Stimulated activated CD8-positive, alpha-beta memory T cell treated with anti-CD3 and anti-CD28 coated beads, Interleukin-2, amount 100 ng/mL, for 48 hours (primary cell): ENCODE data around the gene LRIT3.
"Not testable (repeated sequence)": the region's sequence is repeated elsewhere in the genome, so short reads cannot be mapped to it uniquely, and the experiment has no call there.

Source experiments
- DNase-seq, 2 donors: peaks; one replicate each; pipeline ENCODE4 v3.0.0-alpha.2; 2020; ENCODE audit warnings: low read depth in 2 of 2

Gene LRIT3

GRCh38 chr4:109848501-109848900, 594 bp downstream of the LRIT3 start:
- no peak for DNase-seq

DNA sequence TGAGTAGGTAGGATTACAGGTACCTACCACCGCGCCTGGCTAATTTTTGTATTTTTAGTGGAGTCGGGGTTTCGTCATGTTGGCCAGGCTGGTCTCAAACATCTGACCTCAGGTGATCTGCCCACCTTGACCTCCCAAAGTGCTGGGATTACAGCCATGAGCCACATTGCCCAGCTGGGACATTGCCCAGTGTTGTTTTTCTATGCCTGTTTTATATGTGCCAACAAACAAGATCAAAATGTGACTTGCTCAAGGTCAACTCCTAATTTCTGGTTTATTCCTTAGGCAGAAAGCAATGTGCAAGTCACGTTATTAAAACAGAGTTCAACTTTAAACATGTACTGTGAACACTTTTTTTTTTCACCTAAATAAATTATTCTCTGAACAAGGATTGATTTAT, 2.7 kb downstream of the LRIT3 start:
- DNase-seq: no peak

GRCh38 chr4:109859426-109860300, 11.8 kb downstream of the LRIT3 start:
- DNase-seq: not testable (repeated sequence)

- no peak for DNase-seq
These were observed 13.4 kb downstream of the LRIT3 start for GRCh38 chr4:109861271-109861670.

DNA sequence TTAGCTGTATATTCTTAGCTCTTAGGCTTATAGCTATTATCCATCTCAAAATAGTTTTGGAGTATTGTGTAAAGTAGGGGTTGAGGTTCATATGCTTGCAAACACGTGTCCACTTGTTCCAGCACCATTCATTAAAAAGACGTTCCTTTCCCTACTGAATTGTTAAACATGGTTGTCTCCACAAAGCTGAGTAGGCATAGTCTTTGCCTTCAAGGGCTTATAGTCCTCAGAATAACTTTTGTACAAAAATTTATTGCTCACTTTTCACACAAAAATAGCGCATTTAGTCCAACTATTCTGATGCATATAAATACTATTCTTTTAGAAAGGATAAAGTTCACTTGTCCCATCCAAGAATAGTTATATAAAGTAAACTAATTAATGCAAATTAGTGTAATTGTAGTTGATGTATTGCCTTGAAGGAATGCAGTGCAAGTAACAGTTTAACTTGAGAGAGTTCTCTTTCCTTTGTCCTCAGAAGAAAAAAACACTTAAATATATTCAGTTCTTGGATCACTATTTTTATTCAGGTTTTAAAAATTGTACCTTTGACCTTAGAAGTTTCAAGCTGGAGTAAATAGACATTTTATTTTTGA, 14.1 kb downstream of the LRIT3 start:
- DNase-seq: no peak

- DNase-seq: no peak
These were observed 16.2 kb downstream of the LRIT3 start for GRCh38 chr4:109864134-109864533.

DNA sequence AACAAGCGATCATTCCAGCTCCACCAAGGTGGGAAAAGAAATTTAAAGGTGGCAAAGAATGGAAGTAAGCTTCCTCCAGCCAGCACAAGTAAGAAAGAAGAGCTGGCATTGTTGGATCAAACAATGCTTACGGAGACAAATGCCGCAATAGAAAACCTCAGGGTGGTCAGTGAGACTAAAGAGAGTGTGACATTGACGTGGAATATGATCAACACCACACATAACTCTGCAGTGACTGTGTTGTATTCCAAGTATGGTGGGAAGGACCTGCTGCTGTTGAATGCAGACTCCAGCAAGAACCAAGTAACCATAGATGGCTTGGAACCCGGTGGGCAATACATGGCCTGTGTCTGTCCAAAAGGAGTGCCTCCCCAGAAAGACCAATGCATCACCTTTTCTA, 22.2 kb downstream of the LRIT3 start:
- DNase-seq: no peak

DNA sequence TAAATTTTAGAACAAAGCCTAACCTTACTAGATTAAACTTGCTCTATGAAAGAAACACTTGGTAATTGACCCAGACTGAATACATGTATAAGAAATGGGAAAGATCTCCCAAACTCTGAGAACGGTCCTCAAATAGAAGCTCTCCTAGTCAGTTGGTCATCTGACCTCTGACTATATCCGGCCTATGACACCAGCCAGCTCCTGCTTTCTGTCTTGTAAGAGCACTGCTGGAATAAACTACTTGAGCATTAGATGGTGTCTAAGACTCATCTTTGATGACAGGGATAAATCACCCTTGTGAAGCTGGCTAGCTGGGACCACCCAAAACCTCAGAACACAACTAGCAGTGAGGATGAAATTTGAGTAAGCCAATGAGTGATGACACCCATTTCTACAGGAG, 24.2 kb downstream of the LRIT3 start:
- DNase-seq: no peak

GRCh38 chr4:109872950-109873656, 25.2 kb downstream of the LRIT3 start:
- no peak for DNase-seq

GRCh38 chr4:109873791-109874514, 26.0 kb downstream of the LRIT3 start:
- DNase-seq: no peak

- DNase-seq: no peak
These were observed 27.2 kb downstream of the LRIT3 start for GRCh38 chr4:109875106-109875505.

DNA sequence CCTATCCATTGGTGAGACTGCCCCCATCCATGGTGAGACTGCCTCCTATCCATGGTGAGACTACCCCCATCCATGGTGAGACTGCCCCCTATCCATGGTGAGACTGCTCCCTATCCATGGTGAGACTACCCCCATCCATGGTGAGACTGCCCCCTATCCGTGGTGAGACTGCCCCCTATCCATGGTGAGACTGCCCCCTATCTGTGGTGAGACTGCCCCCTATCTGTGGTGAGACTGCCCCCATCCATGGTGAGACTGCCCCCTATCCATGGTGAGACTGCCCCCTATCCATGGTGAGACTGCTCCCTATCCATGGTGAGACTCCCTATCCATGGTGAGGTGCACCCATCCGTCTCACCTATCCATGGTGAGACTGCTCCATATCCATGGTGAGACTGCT, 27.6 kb downstream of the LRIT3 start:
- DNase-seq: not testable (repeated sequence)

DNA sequence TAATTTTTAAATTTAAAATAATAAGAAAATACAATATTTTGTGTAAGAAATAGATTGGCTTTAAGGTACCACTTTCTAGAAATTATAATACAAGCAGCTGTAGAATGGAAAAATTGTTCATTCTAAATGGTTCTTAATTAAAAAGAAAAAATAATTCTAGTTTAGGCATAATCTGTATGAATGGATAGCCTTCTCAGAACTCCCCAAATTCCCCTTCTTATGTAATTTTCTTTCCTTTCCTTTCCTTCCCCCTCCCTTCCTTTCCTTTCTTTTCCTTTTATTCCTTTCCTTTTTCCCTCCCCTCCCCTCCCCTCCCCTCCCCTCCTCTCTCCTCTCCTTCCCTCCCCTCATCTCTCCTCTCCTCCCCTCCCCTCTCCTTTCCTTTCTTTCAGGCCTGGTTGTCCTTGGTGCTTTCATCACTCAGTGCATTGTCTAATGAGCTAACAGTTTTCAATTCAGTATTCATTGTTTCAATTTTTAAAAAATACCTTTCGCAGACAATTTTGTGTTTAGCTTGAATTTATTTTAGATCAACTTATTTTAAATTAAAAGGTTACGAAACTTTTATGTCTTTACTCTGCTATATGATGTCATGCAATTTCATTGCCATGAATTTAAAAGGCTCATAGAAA, 28.8 kb downstream of the LRIT3 start:
- DNase-seq: no peak

- no peak for DNase-seq
These were observed 29.5 kb downstream of the LRIT3 start for GRCh38 chr4:109877400-109877799.

DNA sequence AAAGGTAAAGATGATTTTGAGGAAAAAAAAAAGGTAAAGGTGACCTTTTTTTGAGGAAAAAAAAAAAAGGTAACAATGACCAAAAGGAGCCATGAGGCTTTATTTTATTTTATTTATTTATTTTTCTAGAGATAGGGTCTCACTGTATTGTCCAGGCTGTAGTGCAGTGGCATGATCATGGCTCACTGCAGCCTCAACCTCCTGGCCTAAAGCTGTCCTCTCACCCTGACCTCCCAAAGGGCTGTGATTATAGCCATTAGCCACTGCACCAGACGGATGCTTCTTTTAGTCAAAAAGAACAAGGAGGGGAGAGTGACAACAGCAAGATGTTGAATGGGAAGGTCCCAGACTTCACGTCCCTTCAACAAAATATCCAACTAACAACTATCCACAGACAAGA, 30.4 kb downstream of the LRIT3 start:
- no peak for DNase-seq

GRCh38 chr4:109879081-109879480, 31.2 kb downstream of the LRIT3 start:
- DNase-seq: no peak

DNA sequence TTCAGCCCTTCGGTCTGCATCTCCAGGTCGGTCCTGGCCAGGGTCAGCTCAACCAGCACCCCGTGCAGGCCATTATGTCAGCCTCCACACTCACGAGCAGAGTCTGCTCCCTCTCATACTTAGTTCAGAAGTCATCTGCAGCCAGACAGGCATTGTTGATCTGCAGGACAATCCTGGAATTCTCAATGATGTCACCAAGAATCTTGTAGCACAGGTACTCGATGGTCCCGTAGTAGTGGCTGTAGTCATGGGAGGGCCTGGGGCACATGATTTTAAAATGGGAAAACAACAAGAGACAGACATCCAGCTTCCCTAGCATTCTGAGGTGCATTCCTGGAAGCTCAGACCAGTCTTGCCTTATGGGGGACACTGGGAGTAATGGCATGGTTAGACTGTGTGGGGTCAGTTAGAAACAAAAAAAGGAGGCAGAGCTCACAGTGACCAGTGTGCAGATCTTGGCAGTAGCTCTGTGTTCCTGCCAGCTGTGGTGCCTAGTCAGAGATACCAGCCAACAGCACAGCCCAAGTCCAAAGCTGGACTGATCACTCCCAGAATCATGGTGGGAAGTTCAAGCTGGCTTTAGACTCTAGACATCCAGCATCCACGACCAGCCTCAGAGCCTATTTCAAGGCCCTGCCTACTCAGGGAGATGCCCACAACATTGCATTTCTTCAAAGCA, 31.9 kb downstream of the LRIT3 start:
- DNase-seq: no peak

DNA sequence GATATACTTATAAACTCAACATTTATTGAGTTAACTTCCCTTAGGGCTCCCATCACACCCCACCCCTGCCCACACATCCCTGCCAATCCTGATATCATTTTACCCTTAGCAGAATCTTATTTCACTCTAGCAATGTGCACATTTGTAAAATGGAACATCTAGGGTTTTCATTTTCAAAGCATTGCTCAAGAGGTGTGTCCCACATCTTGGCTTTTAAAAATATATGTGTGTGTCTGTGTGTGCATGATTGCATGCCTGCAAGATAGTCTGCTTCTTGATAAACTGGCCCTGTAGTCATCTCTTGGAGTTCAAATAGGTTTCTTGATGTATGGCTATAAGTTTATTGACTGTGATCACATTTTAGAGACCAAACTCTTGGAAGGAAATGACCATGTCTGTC, 38.4 kb downstream of the LRIT3 start:
- no peak for DNase-seq

DNA sequence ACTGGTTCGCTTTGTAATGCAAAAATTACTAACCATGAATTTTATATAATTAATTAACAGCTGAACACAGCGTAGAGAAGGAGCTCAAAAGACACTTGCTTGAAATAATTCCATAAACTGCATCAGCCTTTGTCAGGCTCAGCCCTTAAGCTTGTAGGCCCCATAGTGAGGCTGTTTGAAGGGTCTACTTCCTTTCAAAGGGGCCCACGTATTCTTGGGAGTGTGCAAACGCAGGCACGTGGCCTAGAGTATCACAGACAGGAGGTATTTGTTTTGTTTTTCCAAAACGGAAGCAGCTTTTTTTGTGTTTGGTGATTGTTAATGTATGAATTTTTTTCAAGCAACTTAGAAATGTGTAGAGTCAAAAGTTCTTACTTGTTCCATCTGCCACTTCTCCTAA, 39.2 kb downstream of the LRIT3 start:
- DNase-seq: no peak

GRCh38 chr4:109890076-109890475, 42.2 kb downstream of the LRIT3 start:
- no peak for DNase-seq
